ENCODE data around the gene RBM6.
"Not testable (repeated sequence)": the region's sequence is repeated elsewhere in the genome, so short reads cannot be mapped to it uniquely, and the experiment has no call there.

The RBM6 gene

DNA sequence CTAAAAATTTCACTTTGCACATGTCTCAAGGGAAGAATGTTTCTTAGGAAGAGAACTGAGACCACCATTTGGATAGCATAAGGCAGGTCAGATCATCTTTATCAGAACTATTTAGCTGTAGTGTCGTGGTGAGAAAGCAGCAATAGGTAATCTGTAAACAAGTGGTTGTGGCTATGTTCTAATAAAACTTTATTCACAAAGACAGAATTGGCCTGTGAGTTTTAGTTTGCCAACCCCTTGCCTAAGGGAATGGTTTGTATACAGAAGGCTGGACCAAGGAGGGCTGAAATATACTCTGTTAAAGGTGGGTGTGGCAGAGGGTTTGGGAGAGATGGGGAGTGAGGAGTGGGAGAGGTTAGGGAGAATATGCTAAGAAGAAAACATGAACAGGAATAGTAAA, 138.1 kb downstream of the RBM6 start:
- Histone ChIP-seq H3K4me2 (ENCODE audit: low read depth, low read length) (no peak overlapping the region), H3K27ac (ENCODE audit: low read length) (no peak overlapping the region), H3K36me3 (replicated peaks; ENCODE audit: insufficient read depth, low read length) (no peaks in the 10 kb centered on the region; the same call in 1 of the 2 replicates), H3K4me3 (ENCODE audit: low read length) (no peak overlapping the region), H2AFZ (ENCODE audit: low read length) (no peak overlapping the region), H3K9ac (ENCODE audit: low read length) (no peak overlapping the region), H3K79me2 (ENCODE audit: low read length) (no peaks in the 10 kb centered on the region), H3K9me2 (replicated peaks; ENCODE audit: insufficient read depth, low read length) (no peaks in the 10 kb centered on the region), H4K20me1 (ENCODE audit: insufficient read depth, low read length) (no peaks in the 10 kb centered on the region), H3F3A (ENCODE audit: insufficient read depth, low read length) (no peaks in the 10 kb centered on the region), H3K9me3 (replicated peaks; ENCODE audit: insufficient read depth, low read length) (no peaks in the 10 kb centered on the region), H3K4me1 (ENCODE audit: low read length) (no peaks in the 10 kb centered on the region), H3K27me3 (replicated peaks; ENCODE audit: insufficient read depth, low read length) (no peaks in the 10 kb centered on the region)
- DNase-seq: no peak
- TF ChIP-seq EZH2 (optimal IDR thresholded peaks at IDR 0.05; ENCODE audit: low read depth, low read length): no peak
- TF ChIP-seq, protein P1, sequence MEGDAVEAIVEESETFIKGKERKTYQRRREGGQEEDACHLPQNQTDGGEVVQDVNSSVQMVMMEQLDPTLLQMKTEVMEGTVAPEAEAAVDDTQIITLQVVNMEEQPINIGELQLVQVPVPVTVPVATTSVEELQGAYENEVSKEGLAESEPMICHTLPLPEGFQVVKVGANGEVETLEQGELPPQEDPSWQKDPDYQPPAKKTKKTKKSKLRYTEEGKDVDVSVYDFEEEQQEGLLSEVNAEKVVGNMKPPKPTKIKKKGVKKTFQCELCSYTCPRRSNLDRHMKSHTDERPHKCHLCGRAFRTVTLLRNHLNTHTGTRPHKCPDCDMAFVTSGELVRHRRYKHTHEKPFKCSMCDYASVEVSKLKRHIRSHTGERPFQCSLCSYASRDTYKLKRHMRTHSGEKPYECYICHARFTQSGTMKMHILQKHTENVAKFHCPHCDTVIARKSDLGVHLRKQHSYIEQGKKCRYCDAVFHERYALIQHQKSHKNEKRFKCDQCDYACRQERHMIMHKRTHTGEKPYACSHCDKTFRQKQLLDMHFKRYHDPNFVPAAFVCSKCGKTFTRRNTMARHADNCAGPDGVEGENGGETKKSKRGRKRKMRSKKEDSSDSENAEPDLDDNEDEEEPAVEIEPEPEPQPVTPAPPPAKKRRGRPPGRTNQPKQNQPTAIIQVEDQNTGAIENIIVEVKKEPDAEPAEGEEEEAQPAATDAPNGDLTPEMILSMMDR (IDR thresholded peaks at IDR 0.05; ENCODE audit: low read length): no peak
- no peak for TF ChIP-seq EZH2phosphoT487 (IDR thresholded peaks at IDR 0.05; ENCODE audit: low read length)

DNA sequence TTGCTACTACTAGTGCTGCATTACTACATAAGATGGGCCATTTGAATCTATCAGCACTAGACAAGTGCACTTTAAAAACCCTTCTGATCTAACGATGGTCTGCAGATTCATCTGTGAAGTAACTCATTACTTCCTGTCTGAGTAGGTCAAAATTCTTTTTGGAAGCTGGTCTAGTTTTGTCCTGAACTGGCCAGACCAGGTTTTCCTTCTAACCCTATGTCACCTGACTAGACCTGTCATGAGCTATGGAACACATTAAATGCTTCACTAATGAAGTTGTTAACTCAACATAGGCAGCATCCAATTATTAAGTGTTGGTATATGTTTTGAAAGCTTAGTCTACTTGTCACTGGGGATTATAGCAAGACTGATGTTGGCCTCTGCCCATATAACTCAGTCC, 138.7 kb downstream of the RBM6 start:
- no peak overlapping the region for H3K4me3 ChIP-seq (ENCODE audit: low read length)
- H2AFZ ChIP-seq (ENCODE audit: low read length): no peak overlapping the region
- DNase-seq: no peak
- no peaks in the 10 kb centered on the region for H4K20me1 ChIP-seq (ENCODE audit: insufficient read depth, low read length)
- H3K4me2 ChIP-seq (ENCODE audit: low read depth, low read length): no peak overlapping the region
- no peaks in the 10 kb centered on the region for H3F3A ChIP-seq (ENCODE audit: insufficient read depth, low read length)
- no peak overlapping the region for H3K27ac ChIP-seq (ENCODE audit: low read length)
- H3K36me3 ChIP-seq (replicated peaks; ENCODE audit: insufficient read depth, low read length): no peaks in the 10 kb centered on the region; the same call in 1 of the 2 replicates
- H3K79me2 ChIP-seq (ENCODE audit: low read length): no peaks in the 10 kb centered on the region
- no peak overlapping the region for H3K9ac ChIP-seq (ENCODE audit: low read length)
- TF ChIP-seq EZH2 (optimal IDR thresholded peaks at IDR 0.05; ENCODE audit: low read depth, low read length): no peak
- TF ChIP-seq EZH2phosphoT487 (IDR thresholded peaks at IDR 0.05; ENCODE audit: low read length): no peak
- no peaks in the 10 kb centered on the region for H3K4me1 ChIP-seq (ENCODE audit: low read length)
- H3K9me2 ChIP-seq (replicated peaks; ENCODE audit: insufficient read depth, low read length): no peaks in the 10 kb centered on the region
- no peaks in the 10 kb centered on the region for H3K9me3 ChIP-seq (replicated peaks; ENCODE audit: insufficient read depth, low read length)
- no peaks in the 10 kb centered on the region for H3K27me3 ChIP-seq (replicated peaks; ENCODE audit: insufficient read depth, low read length)

DNA sequence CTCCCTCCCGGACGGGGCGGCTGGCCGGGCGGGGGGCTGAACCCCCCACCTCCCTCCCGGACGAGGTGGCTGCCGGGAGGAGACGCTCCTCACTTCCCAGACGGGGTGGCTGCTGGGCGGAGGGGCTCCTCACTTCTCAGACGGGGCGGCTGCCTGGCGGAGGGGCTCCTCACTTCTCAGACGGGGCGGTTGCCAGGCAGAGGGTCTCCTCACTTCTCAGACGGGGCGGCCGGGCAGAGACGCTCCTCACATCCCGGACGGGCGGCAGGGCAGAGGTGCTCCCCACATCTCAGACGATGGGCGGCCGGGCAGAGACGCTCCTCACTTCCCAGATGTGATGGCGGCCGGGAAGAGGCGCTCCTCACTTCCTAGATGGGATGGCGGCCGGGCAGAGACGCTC, 145.0 kb downstream of the RBM6 start:
- not testable (repeated sequence) for DNase-seq; H3K27ac ChIP-seq (ENCODE audit: low read length); H3K9me3 ChIP-seq (replicated peaks; ENCODE audit: insufficient read depth, low read length); H3K36me3 ChIP-seq (replicated peaks; ENCODE audit: insufficient read depth, low read length); H4K20me1 ChIP-seq (ENCODE audit: insufficient read depth, low read length); H3K9ac ChIP-seq (ENCODE audit: low read length); H3K4me3 ChIP-seq (ENCODE audit: low read length); H3K9me2 ChIP-seq (replicated peaks; ENCODE audit: insufficient read depth, low read length); H3K4me1 ChIP-seq (ENCODE audit: low read length); H3K27me3 ChIP-seq (replicated peaks; ENCODE audit: insufficient read depth, low read length); H2AFZ ChIP-seq (ENCODE audit: low read length); H3K4me2 ChIP-seq (ENCODE audit: low read depth, low read length); H3F3A ChIP-seq (ENCODE audit: insufficient read depth, low read length)
- H3K79me2 ChIP-seq (ENCODE audit: low read length): peaks cover 13% of the 10 kb centered on the region

DNA sequence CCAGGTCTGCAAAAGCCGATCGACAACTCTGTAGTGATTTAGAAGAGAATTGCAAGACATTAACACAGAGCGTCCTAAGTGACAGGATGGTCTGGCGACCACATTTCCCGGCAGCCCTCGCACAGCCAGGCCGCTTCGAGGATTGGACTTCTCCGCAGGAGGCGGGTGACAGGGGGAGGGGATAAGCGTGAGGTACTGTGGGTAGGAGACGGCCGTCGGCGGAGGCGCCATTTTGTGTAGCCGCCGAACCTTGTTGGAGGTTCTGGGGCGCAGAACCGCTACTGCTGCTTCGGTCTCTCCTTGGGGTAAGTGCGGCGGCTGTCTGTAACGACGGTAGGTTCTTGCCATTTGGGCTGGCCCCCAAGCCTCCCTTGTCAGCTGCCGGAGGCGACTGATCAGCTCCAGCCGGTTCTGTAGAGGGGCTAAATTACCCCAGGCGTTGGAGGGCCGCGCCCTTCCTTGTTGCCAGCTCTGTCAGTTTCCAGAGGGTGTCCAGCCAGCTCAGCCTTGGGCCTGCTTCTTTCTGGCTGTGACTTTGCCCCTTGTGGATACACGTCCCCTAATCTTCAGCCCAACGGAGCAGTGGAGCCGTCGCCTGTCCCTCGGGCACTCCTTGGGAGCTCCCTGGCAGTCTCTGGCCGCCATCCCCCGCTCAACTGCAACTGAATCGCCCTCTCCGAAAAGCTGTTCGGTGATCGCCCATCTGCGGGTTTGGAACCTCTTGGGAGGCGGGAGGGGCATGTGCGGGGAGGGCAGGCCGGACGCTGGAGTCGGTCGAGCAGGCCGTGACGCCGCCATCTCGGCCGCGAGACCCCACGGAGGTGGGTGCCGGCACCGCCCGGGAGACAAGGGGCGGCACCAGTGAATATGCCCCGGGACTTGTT, 149.0 kb downstream of the RBM6 start, which contains the start of gene RBM5:
TSS of gene RBM5 (plus strand) at position 195 of the 884 bp plus-strand sequence. CDS start 1,516 bp downstream, outside the sequence.
- Histone ChIP-seq H3F3A (ENCODE audit: insufficient read depth, low read length) (no peaks in the 10 kb centered on the region), H3K4me1 (ENCODE audit: low read length) (peaks cover 13% of the 10 kb centered on the region), H3K9me3 (replicated peaks; ENCODE audit: insufficient read depth, low read length) (no peaks in the 10 kb centered on the region), H3K4me3 (ENCODE audit: low read length) (peak within 1 kb of the TSS; percentile 95), H3K27me3 (replicated peaks; ENCODE audit: insufficient read depth, low read length) (no peaks in the 10 kb centered on the region), H3K9me2 (replicated peaks; ENCODE audit: insufficient read depth, low read length) (no peaks in the 10 kb centered on the region), H3K36me3 (replicated peaks; ENCODE audit: insufficient read depth, low read length) (peaks cover 11% of the 10 kb centered on the region), H3K79me2 (ENCODE audit: low read length) (peaks cover 47% of the 10 kb centered on the region), H3K4me2 (ENCODE audit: low read depth, low read length) (peak within 1 kb of the TSS; percentile 79), H3K27ac (ENCODE audit: low read length) (peak within 1 kb of the TSS; percentile 70), H2AFZ (ENCODE audit: low read length) (peak within 1 kb of the TSS; percentile 78), H3K9ac (ENCODE audit: low read length) (peak within 1 kb of the TSS; percentile 98), H4K20me1 (ENCODE audit: insufficient read depth, low read length) (no peaks in the 10 kb centered on the region)
- TF ChIP-seq, protein P1 (IDR thresholded peaks at IDR 0.05; ENCODE audit: low read length): no peak
- TF ChIP-seq EZH2phosphoT487 (IDR thresholded peaks at IDR 0.05; ENCODE audit: low read length) (no peak), EZH2 (optimal IDR thresholded peaks at IDR 0.05; ENCODE audit: low read depth, low read length) (no peak)
- peak; percentile 95 for DNase-seq
